Measurements from ENCODE around the gene APOO.

DNA sequence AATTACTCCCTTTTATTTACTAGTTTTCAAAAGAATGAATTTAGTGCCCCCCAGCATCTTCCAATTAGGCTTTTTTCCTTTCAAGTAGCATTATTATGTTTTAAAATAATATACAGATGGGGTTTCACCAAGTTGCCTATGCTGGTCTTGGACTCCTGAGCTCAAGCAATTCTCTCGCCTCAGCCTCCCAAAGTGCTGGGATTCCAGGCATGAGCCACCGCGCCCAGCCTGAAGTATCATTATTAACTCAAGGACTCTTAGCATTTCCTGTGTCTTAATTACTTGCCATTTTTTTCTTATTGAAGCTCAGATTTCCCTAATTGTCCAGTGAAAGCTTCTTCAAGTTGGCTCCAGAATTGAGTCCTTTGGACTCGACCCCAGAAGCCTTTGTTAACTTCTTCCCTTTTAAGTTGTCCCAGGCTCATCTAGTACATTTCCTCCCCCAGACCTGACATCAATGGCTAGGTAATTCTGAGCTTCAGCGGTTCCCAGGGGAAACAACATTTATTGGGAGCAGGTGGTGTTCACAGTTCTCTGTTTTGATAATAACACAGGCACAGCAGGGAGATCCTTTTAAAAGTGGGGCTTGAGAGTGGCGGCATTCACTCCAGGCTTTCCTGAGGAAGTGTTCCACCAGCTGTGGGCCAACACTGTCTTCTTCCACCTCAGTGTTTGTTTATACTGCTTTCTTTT lies 114.7 kb downstream of the APOO start:
- TF ChIP-seq EZH2 (IDR thresholded peaks at IDR 0.05; ENCODE audit: low read depth, unreplicated experiment) (no peak), POLR2AphosphoS5 (IDR thresholded peaks at IDR 0.05; ENCODE audit: low read depth) (no peak), NANOG (IDR thresholded peaks at IDR 0.05; ENCODE audit: borderline replicate concordance) (no peak), JUNB (IDR thresholded peaks at IDR 0.05; ENCODE audit: unreplicated experiment) (no peak)
- TF ChIP-seq, protein P1, sequence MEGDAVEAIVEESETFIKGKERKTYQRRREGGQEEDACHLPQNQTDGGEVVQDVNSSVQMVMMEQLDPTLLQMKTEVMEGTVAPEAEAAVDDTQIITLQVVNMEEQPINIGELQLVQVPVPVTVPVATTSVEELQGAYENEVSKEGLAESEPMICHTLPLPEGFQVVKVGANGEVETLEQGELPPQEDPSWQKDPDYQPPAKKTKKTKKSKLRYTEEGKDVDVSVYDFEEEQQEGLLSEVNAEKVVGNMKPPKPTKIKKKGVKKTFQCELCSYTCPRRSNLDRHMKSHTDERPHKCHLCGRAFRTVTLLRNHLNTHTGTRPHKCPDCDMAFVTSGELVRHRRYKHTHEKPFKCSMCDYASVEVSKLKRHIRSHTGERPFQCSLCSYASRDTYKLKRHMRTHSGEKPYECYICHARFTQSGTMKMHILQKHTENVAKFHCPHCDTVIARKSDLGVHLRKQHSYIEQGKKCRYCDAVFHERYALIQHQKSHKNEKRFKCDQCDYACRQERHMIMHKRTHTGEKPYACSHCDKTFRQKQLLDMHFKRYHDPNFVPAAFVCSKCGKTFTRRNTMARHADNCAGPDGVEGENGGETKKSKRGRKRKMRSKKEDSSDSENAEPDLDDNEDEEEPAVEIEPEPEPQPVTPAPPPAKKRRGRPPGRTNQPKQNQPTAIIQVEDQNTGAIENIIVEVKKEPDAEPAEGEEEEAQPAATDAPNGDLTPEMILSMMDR (conservative IDR thresholded peaks at IDR 0.05; ENCODE audit: low read depth in 2 of 2), result no peak
- TF ChIP-seq, protein P2, sequence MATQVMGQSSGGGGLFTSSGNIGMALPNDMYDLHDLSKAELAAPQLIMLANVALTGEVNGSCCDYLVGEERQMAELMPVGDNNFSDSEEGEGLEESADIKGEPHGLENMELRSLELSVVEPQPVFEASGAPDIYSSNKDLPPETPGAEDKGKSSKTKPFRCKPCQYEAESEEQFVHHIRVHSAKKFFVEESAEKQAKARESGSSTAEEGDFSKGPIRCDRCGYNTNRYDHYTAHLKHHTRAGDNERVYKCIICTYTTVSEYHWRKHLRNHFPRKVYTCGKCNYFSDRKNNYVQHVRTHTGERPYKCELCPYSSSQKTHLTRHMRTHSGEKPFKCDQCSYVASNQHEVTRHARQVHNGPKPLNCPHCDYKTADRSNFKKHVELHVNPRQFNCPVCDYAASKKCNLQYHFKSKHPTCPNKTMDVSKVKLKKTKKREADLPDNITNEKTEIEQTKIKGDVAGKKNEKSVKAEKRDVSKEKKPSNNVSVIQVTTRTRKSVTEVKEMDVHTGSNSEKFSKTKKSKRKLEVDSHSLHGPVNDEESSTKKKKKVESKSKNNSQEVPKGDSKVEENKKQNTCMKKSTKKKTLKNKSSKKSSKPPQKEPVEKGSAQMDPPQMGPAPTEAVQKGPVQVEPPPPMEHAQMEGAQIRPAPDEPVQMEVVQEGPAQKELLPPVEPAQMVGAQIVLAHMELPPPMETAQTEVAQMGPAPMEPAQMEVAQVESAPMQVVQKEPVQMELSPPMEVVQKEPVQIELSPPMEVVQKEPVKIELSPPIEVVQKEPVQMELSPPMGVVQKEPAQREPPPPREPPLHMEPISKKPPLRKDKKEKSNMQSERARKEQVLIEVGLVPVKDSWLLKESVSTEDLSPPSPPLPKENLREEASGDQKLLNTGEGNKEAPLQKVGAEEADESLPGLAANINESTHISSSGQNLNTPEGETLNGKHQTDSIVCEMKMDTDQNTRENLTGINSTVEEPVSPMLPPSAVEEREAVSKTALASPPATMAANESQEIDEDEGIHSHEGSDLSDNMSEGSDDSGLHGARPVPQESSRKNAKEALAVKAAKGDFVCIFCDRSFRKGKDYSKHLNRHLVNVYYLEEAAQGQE (IDR thresholded peaks at IDR 0.05; ENCODE audit: unreplicated experiment), result no peak
